ENCODE measurements around the gene PIP4K2C. TPM values are rescaled to one million over a fixed set of nuclear protein-coding genes. Genes with fewer than 3 reads are reported as not detected.
"Not testable (repeated sequence)": the region's sequence is repeated elsewhere in the genome, so short reads cannot be mapped to it uniquely, and the experiment has no call there.

Gene PIP4K2C
- total RNA-seq, 1 donor from 2014 or later = 9.9 TPM

GRCh38 chr12:57632073-57632957 lies 41.3 kb downstream of the PIP4K2C start:
- no peak for DNase-seq (ENCODE audit: extremely low read depth, low read depth, low spot score)

- no peak for DNase-seq (ENCODE audit: extremely low read depth, low read depth, low spot score)
These were observed 42.2 kb downstream of the PIP4K2C start, which contains the start of gene B4GALNT1 for GRCh38 chr12:57632958-57633840. Gene B4GALNT1, minus strand, starts transcription at chr12:57633201. Its CDS starts 1,069 bp downstream, at chr12:57632132.

GRCh38 chr12:57636731-57637130 lies 45.7 kb downstream of the PIP4K2C start:
- DNase-seq (ENCODE audit: extremely low read depth, low read depth, low spot score) = not testable (repeated sequence)

GRCh38 chr12:57637364-57637763 lies 46.4 kb downstream of the PIP4K2C start:
- no peak for DNase-seq (ENCODE audit: extremely low read depth, low read depth, low spot score)

- DNase-seq (ENCODE audit: extremely low read depth, low read depth, low spot score) = no peak
These were observed 47.1 kb downstream of the PIP4K2C start for GRCh38 chr12:57638096-57638495.

- no peak for DNase-seq (ENCODE audit: extremely low read depth, low read depth, low spot score)
These were observed 49.4 kb downstream of the PIP4K2C start for GRCh38 chr12:57640175-57641042.

DNA sequence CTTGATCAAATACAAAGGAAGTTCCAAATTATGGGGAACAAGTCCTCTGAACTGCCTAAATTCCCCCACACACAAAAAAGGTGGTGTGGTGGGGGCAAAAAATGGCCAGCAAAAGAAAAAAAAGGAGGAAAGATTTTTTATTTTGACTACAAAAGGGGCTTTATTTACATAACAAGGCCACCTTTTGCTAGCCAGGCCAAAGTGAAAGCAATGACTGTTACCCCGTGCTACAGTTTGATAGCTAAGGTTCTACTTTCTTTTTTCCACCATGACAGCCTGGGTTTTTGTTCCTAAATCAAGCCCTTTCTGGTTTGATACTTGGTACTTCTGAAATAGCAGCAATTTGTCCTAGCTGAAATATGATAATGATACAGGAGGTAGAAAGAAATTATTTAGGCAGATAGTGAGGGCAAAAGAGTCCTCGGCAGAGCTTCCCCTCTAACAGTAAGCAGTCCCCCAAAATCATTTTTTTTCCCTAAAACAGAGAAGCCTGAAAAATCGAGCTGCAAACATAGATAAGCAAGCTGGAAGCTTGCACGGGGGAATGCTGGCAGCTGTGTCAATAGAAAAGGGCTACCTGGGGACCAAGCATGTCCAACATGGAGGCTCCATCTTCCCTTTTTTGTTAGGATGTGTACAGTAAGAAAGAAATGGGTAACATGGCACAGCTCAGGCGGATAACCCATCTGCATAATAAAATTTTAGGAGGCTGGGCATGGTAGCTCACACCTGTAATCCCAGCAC lies 50.9 kb downstream of the PIP4K2C start:
- no peak for DNase-seq (ENCODE audit: extremely low read depth, low read depth, low spot score)

DNA sequence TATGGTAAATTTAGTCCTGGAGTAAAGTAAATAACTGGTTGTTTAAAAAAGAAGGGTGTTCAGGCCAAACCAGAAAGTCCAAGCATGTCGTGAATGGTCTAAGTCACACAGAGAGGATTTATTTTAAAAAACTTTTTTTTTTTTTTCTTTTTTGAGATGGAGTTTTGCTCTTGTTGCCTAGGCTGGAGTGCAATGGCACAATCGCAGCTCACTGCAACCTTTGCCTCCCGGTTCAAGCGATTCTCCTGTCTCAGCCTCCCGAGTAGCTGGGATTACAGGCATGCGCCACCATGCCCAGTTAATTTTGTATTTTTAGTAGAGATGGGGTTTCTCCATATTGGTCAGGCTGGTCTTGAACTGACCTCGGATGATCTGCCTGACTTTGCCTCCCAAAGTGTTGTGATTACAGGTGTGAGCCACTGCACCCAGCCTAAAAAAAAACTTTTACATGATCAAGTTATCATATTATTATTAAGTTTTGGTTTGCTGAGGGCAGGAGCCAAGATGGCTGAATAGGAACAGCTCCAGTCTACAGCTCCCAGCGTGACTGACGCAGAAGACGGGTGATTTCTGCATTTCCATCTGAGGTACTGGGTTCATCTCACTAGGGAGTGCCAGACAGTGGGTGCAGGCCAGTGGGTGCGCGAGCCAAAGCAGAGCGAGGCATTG lies 55.1 kb downstream of the PIP4K2C start:
- DNase-seq (ENCODE audit: extremely low read depth, low read depth, low spot score) = not testable (repeated sequence)

DNA sequence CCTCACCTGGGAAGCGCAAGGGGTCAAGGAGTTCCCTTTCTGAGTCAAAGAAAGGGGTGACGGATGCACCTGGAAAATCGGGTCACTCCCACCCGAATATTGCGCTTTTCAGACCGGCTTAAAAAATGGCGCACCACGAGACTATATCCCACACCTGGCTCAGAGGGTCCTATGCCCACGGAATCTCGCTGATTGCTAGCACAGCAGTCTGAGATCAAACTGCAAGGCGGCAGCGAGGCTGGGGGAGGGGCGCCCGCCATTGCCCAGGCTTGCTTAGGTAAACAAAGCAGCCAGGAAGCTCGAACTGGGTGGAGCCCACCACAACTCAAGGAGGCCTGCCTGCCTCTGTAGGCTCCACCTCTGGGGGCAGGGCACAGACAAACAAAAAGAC lies 55.7 kb downstream of the PIP4K2C start:
- DNase-seq (ENCODE audit: extremely low read depth, low read depth, low spot score) = not testable (repeated sequence)

Other genes with a start within 250 kb of the PIP4K2C start
- 18.6 and 19.7 TPM in 2 replicates for gene R3HDM2, start 160.1 kb upstream of the PIP4K2C start, total RNA-seq
- not detected in 2 replicates for gene INHBC, start 156.4 kb upstream of the PIP4K2C start, total RNA-seq
- not detected in 2 replicates for gene INHBE, start 135.9 kb upstream of the PIP4K2C start, total RNA-seq
- gene GLI1, start 131.4 kb upstream of the PIP4K2C start, total RNA-seq = 0.12 and 0.19 TPM in 2 replicates
- 0.18 and 0.24 TPM in 2 replicates for gene ARHGAP9, start 111.3 kb upstream of the PIP4K2C start, total RNA-seq
- gene MARS1, start 103.1 kb upstream of the PIP4K2C start, total RNA-seq = 83.9 and 199 TPM in 2 replicates
- gene DDIT3, start 70.7 kb upstream of the PIP4K2C start, total RNA-seq = 14.0 and 19.1 TPM in 2 replicates
- gene MBD6, start 68.4 kb upstream of the PIP4K2C start, total RNA-seq = 28.4 and 31.7 TPM in 2 replicates
- gene DCTN2, start 44.0 kb upstream of the PIP4K2C start, total RNA-seq = 227 and 287 TPM in 2 replicates
- 0.06 and 0.10 TPM in 2 replicates for gene KIF5A, start 41.1 kb upstream of the PIP4K2C start, total RNA-seq
- gene DTX3, start 13.6 kb downstream of the PIP4K2C start, total RNA-seq = 4.2 and 4.8 TPM in 2 replicates
- 1.4 and 2.0 TPM in 2 replicates for gene ARHGEF25, start 20.2 kb downstream of the PIP4K2C start, total RNA-seq
- 1.1 and 2.9 TPM in 2 replicates for gene B4GALNT1, start 42.0 kb downstream of the PIP4K2C start, total RNA-seq
- 241 and 260 TPM in 2 replicates for gene OS9, start 102.9 kb downstream of the PIP4K2C start, total RNA-seq
- 0.47 TPM in 1 of 2 replicates, not detected in the other for gene AGAP2, start 147.6 kb downstream of the PIP4K2C start, total RNA-seq
- gene TSPAN31, start 153.8 kb downstream of the PIP4K2C start, total RNA-seq = 38.0 and 57.3 TPM in 2 replicates
- gene CDK4, start 161.1 kb downstream of the PIP4K2C start, total RNA-seq = 160 and 197 TPM in 2 replicates
- 6.9 and 8.6 TPM in 2 replicates for gene MARCHF9, start 163.9 kb downstream of the PIP4K2C start, total RNA-seq
- gene CYP27B1, start 175.9 kb downstream of the PIP4K2C start, total RNA-seq = 0.15 and 1.1 TPM in 2 replicates
- gene METTL1, start 180.9 kb downstream of the PIP4K2C start, total RNA-seq = 11.3 and 18.1 TPM in 2 replicates
- gene EEF1AKMT3, start 181.4 kb downstream of the PIP4K2C start, total RNA-seq = 4.7 and 6.9 TPM in 2 replicates
- 25.3 and 27.9 TPM in 2 replicates for gene TSFM, start 191.6 kb downstream of the PIP4K2C start, total RNA-seq
- 0.39 and 0.99 TPM in 2 replicates for gene AVIL, start 227.5 kb downstream of the PIP4K2C start, total RNA-seq

All from glomerular endothelial cell (primary cell).